ENCODE results near the gene PARN. TPM values are rescaled to one million over a fixed set of nuclear protein-coding genes. Genes with fewer than 3 reads are reported as not detected.

Gene PARN
- total RNA-seq, 1 experiment from 2014 or later: 42.5 TPM

- BruUV-seq (replicated peaks): no TSS peak
- RAD21 ChIA-PET (ENCODE audit: low non-redundant PET in 1 of 2, low total read pairs in 2 of 2, uncharacterized antibody in 2 of 2, unreplicated experiment in 2 of 2): no interaction called here
- Histone ChIP-seq H3K4me2 (ENCODE audit: low read length) (no peak overlapping the region), H3K4me3 (replicated peaks in 1 of 2; ENCODE audit: low read depth in 1 of 2, low read length in 2 of 2) (no peak overlapping the region), H3K27me3 (ENCODE audit: insufficient read depth, low read length) (no peaks in the 10 kb centered on the region), H4K20me1 (ENCODE audit: insufficient read depth) (no peaks in the 10 kb centered on the region), H3K9ac (ENCODE audit: low read length) (no peak overlapping the region), H3K79me2 (ENCODE audit: insufficient read depth, low read length) (no peaks in the 10 kb centered on the region; the same call in 1 of the 2 replicates), H2AFZ (ENCODE audit: low read depth, low read length, poor library complexity, severe bottlenecking) (no peak overlapping the region), H3K9me2 (ENCODE audit: insufficient read depth) (no peaks in the 10 kb centered on the region), H3K4me1 (ENCODE audit: control insufficient read depth in 1 of 2, insufficient read depth in 2 of 2, low read length in 2 of 2) (no peaks in the 10 kb centered on the region), H3K27ac (ENCODE audit: low read depth, low read length) (no peak overlapping the region), H3K9me3 (ENCODE audit: control insufficient read depth in 1 of 2, insufficient read depth in 1 of 2, low read depth in 1 of 2, low read length in 2 of 2) (no peaks in the 10 kb centered on the region), H3K36me3 (ENCODE audit: control insufficient read depth in 1 of 2, insufficient read depth in 2 of 2, low read length in 2 of 2) (0 out of 4 replicates have a peak, but pooled peaks cover 0 to 5% of the 10 kb centered on the region in 2 experiments)
- intact Hi-C loops (cut with micrococcal nuclease): no loop called here
- ATAC-seq: no peak
- DNase-seq (ENCODE audit: low read depth, low spot score): no peak
- POLR2A ChIA-PET: no interaction called here
- TF ChIP-seq REST (IDR thresholded peaks at IDR 0.05; ENCODE audit: low read depth): no peak
- TF ChIP-seq ELF1 (IDR thresholded peaks at IDR 0.05; ENCODE audit: borderline replicate concordance, low read depth): no peak
- CTCF ChIA-PET: no interaction called here
Observed at GRCh38 chr16:14565688-14566025, 64.4 kb downstream of the PARN start.

- no peak overlapping the region for H2AFZ ChIP-seq (ENCODE audit: low read depth, low read length, poor library complexity, severe bottlenecking)
- no peaks in the 10 kb centered on the region; the same call in 1 of the 2 replicates for H3K79me2 ChIP-seq (ENCODE audit: insufficient read depth, low read length)
- no peaks in the 10 kb centered on the region for H4K20me1 ChIP-seq (ENCODE audit: insufficient read depth)
- intact Hi-C loops (cut with micrococcal nuclease): no loop called here
- H3K9me2 ChIP-seq (ENCODE audit: insufficient read depth): no peaks in the 10 kb centered on the region
- no peaks in the 10 kb centered on the region for H3K9me3 ChIP-seq (ENCODE audit: control insufficient read depth in 1 of 2, insufficient read depth in 1 of 2, low read depth in 1 of 2, low read length in 2 of 2)
- no peaks in the 10 kb centered on the region for H3K27me3 ChIP-seq (ENCODE audit: insufficient read depth, low read length)
- no TSS peak for BruUV-seq (replicated peaks)
- H3K36me3 ChIP-seq (ENCODE audit: control insufficient read depth in 1 of 2, insufficient read depth in 2 of 2, low read length in 2 of 2): 0 out of 4 replicates have a peak, but pooled peaks cover 0 to 5% of the 10 kb centered on the region in 2 experiments
- ChIA-PET POLR2A (no interaction called here), CTCF (no interaction called here), RAD21 (ENCODE audit: low non-redundant PET in 1 of 2, low total read pairs in 2 of 2, uncharacterized antibody in 2 of 2, unreplicated experiment in 2 of 2) (no interaction called here)
- TF ChIP-seq POLR2A (IDR thresholded peaks at IDR 0.05; ENCODE audit: borderline replicate concordance, extremely low read depth, insufficient read depth, insufficient read length) (no peak), YY1 (IDR thresholded peaks at IDR 0.05; ENCODE audit: extremely low read depth, insufficient replicate concordance, low read depth, low read length) (no peak), SIN3A (IDR thresholded peaks at IDR 0.05; ENCODE audit: low read depth) (no peak), ZFX (IDR thresholded peaks at IDR 0.05) (no peak), REST (IDR thresholded peaks at IDR 0.05; ENCODE audit: low read depth) (no peak), EZH2phosphoT487 (IDR thresholded peaks at IDR 0.05; ENCODE audit: borderline replicate concordance) (no peak), POLR2AphosphoS5 (IDR thresholded peaks at IDR 0.05; ENCODE audit: low read depth, low read length) (no peak), SP1 (IDR thresholded peaks at IDR 0.05; ENCODE audit: low read depth) (no peak), JUND (IDR thresholded peaks at IDR 0.05) (no peak), CEBPB (IDR thresholded peaks at IDR 0.05; ENCODE audit: low read depth) (no peak)
- H3K4me1 ChIP-seq (ENCODE audit: control insufficient read depth in 1 of 2, insufficient read depth in 2 of 2, low read length in 2 of 2): no peaks in the 10 kb centered on the region
- no peak overlapping the region for H3K4me3 ChIP-seq (replicated peaks in 1 of 2; ENCODE audit: low read depth in 1 of 2, low read length in 2 of 2)
- no peak for ATAC-seq
- no peak for DNase-seq (ENCODE audit: low read depth, low spot score)
- no peak overlapping the region for H3K4me2 ChIP-seq (ENCODE audit: low read length)
- H3K27ac ChIP-seq (ENCODE audit: low read depth, low read length): no peak overlapping the region
- no peak overlapping the region for H3K9ac ChIP-seq (ENCODE audit: low read length)
Observed at GRCh38 chr16:14564861-14565687, 65.0 kb downstream of the PARN start.
